Thyroid gland (tissue), 4 donors: ENCODE results near the gene AGGF1.

Source experiments
- POLR2A ChIP-seq, 2 donors: fragments of 450-650 bp; IDR thresholded peaks; one replicate each; pipeline ENCODE4 v1.6.1; 2017; ENCODE audit warnings: antibody characterized with exemption in 2 of 2, mild to moderate bottlenecking in 2 of 2, moderate library complexity in 1 of 2
- TF ChIP-seq, protein P1 (sequence below), 6 experiments: fragments of 200-600 bp in 3 of 6; fragments of 450-650 bp in 3 of 6; sonication (generic) in 3 of 6; IDR thresholded peaks; one replicate each; pipeline ENCODE4 v1.5.1; 2016 to 2019; ENCODE audit warnings: antibody characterized with exemption in 6 of 6, mild to moderate bottlenecking in 2 of 6, inconsistent platforms in 1 of 6, moderate library complexity in 1 of 6

DNA sequence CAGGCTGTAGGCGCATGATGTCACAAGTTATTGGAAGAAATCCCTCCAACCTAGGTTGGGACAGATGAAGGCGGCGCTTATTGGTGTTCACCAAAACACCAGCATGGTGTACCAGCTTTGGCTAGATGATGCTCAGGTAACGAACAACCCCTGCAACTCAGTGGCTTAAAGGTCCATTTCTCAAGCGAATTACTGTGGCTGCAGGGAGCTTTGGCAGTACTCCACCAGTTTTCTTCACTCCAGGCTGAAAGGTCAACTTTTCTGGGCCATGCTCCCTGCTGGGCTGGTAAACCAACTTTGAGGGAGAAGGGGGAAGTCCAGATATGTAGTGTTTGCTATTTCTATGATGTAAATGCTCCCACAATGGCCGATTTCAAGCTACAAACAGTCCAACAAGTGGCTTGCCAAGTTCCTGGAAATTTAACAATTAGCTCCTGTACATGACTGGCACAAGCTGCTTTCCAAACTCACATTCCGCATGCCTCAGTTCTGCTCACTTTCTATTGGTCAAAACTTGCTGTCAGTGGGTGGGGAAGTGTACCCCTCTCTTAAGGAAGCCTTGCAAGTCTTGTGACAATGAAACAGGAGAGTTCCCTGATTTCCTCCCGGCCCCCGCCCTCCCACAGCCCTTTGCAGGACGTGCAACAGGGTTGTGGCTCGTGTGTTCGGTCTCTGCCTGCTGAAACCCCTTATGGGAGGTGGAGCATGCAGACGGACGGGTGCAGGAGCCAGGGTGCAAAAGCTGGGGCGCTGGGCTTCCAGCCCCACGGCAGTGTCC lies 57.5 kb downstream of the AGGF1 start:
- TF ChIP-seq, protein P1, sequence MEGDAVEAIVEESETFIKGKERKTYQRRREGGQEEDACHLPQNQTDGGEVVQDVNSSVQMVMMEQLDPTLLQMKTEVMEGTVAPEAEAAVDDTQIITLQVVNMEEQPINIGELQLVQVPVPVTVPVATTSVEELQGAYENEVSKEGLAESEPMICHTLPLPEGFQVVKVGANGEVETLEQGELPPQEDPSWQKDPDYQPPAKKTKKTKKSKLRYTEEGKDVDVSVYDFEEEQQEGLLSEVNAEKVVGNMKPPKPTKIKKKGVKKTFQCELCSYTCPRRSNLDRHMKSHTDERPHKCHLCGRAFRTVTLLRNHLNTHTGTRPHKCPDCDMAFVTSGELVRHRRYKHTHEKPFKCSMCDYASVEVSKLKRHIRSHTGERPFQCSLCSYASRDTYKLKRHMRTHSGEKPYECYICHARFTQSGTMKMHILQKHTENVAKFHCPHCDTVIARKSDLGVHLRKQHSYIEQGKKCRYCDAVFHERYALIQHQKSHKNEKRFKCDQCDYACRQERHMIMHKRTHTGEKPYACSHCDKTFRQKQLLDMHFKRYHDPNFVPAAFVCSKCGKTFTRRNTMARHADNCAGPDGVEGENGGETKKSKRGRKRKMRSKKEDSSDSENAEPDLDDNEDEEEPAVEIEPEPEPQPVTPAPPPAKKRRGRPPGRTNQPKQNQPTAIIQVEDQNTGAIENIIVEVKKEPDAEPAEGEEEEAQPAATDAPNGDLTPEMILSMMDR (IDR thresholded peaks at IDR 0.05): no peak
- TF ChIP-seq POLR2A (IDR thresholded peaks at IDR 0.05): no peak
